SIG-M5 treated with dmso at 0.1 percent for 504 hours (cell line): ENCODE results near the gene WDR83.
A peak's percentile ranks its signal among the peaks of the same experiment; 100 is the strongest.
"Not testable (repeated sequence)": the region's sequence is repeated elsewhere in the genome, so short reads cannot be mapped to it uniquely, and the experiment has no call there.

ENCODE experiments used
- DNase-seq: peaks from one replicate; lab custom pipeline; 2025; ENCODE audit not compliant: unreplicated experiment; lab: John Stamatoyannopoulos, UW

The WDR83 gene

GRCh38 chr19:12666265-12667048 is at the start of gene WDR83, which contains the start of gene MAN2B1:
Gene WDR83 (plus strand): TSS chr19:12666807. CDS start chr19:12669791, 2,984 bp downstream.
Gene MAN2B1 (minus strand): TSS chr19:12666742. CDS start chr19:12666701, 41 bp downstream.
- DNase-seq, result peak; percentile 67

- DNase-seq, result no peak
Measured at GRCh38 chr19:12617646-12618045, 49.0 kb upstream of the WDR83 start.

GRCh38 chr19:12621253-12622024 is 45.2 kb upstream of the WDR83 start:
- not testable (repeated sequence) for DNase-seq

GRCh38 chr19:12623361-12624031 is 43.1 kb upstream of the WDR83 start:
- DNase-seq, result no peak

DNA sequence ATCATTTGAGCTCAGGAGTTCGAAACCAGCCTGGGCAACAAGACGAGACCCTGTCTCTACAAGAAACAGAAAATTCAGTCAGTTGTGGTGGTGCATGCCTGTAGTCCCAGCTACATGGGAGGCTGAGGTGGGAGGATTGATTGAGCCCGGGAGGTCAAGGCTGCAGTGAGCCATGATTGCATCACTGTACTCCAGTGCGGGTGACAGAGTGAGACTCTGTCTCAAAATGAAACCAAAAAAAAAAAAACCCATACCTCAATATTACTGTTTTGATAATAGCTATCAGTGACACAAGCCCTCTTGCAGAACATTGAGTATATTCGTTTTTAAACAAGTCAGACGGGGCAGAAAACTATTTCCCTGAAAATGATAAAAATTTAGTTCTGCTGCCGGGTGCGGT is 39.6 kb upstream of the WDR83 start:
- no peak for DNase-seq

- no peak for DNase-seq
Measured at GRCh38 chr19:12628040-12629022, 38.3 kb upstream of the WDR83 start.

GRCh38 chr19:12629215-12629614 is 37.4 kb upstream of the WDR83 start:
- DNase-seq, result no peak

- no peak for DNase-seq
Measured at GRCh38 chr19:12636631-12637030, 30.0 kb upstream of the WDR83 start.

GRCh38 chr19:12638611-12639182 is 27.9 kb upstream of the WDR83 start:
- no peak for DNase-seq

DNA sequence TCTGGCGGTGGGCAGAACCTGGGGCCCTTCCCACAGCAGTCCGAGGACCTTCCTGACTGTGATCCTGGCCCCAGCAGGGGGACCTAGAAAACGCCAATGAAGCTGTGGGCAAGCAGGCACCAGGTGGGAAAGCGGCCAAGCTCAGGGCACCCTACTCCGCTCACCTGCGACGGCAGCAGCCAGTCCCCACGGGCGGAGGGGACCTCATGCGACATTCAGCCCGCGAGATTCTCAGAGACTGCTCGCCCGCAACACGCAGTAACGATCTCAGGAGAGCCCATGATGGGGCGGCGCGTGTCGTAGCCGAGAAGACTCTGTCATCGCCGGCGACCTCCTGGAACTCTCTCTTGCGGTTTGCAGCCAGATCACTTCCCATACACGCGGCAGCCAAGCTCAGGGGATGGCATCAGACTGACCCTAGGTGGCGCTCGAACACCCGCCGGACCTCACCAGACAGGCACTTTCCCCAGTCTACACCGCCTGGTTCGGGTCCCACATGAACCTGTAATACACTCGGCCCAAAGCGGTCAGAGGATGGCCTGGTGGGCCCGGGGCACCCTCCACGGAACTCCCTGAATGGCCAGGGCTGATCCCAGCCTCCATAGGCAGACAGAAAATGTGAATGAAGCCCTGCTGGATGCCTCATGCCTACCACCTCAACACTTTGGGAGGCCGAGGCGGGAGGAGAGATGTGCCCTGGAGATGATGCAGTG is 26.6 kb upstream of the WDR83 start:
- no peak for DNase-seq

DNA sequence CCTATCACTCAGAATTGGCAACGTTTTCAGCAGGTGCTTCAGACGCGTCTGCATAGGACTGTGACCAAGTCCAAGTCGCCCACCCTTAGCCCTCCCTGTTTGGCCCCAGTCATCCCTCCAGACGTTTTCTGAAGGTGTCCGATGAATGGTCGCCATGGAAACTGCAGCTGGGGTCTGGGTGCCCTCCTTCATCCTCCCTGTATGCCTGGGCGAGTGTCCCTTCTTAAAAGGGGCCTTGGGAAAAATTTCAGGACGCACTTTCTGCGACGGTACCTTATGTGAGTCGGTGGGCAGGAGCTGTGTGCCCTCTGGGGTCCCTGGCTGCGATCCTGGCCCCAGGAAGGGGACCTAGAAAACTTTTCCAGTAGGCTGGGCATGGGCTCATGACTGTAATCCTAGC is 25.2 kb upstream of the WDR83 start:
- DNase-seq, result no peak

GRCh38 chr19:12642506-12642905 is 24.1 kb upstream of the WDR83 start:
- DNase-seq, result no peak

DNA sequence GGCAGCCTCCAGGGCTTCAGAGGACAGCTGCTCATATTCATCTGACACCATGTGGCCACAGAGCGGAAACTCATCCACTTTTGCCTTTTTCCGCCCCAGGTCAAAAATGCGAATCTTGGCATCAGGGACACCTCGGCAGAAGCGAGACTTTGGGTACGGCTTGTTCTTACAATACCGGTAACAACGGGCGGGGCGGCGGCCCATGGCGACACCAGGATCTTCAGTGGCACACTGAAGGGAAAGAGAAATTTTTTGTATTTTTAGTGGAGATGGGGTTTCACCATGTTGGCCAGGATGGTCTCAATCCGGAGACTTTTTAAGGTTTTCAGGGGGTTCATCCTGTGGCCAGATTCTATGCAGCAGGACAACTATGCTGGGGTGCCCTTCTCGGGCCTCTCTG is 22.9 kb upstream of the WDR83 start:
- not testable (repeated sequence) for DNase-seq

DNA sequence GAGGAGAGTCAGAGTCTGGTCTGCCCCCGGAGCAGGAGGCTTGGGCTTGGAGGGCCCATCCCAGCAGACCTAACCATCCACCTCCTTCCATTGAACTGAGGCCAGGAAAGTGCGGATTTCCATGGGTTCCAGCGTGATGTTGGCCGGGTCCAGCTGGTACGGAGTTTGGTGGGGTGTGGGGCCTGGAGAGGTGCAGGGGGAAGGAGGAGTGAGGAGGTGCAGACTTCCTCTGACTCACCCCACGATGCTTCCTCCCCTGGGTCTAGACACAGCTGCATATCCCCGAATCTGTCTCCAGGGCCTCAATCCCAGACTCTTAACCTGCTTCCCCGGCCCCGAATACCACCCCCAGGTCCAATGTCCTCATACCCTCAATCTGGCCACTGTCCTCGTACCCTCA is 20.1 kb upstream of the WDR83 start:
- no peak for DNase-seq

GRCh38 chr19:12647047-12647446 is 19.6 kb upstream of the WDR83 start:
- no peak for DNase-seq

DNA sequence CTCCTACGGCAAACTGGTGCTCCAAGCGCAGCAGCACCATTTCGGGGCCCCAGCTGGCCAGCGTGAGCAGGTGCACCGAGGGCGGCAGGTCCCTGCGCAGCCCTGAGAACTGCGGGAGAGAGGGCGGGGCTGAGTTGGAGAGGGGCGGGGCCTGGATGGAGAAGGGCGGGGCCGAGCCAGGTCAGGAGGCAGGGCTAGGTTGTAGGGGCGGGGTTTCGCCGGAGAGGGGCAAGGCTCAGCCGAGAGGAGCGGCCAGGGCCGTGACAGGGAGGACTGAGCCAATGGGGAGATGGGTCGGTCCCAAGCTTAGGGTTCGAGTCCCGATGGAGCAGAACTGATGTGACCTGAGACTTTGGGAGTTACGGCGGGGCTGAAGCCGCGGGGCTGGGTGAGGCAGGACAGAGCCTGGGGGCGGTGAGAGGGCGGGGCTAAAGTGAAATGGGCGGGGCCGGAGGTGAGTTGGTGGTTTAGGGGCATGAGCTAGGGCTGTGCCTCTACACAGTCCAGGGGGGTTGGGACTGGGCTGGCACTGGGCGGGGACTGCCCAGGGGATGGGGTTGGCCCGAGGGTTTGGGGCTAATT is 19.0 kb upstream of the WDR83 start:
- no peak for DNase-seq

- no peak for DNase-seq
Measured at GRCh38 chr19:12648088-12648487, 18.5 kb upstream of the WDR83 start.

GRCh38 chr19:12649941-12650340 is 16.7 kb upstream of the WDR83 start:
- DNase-seq, result no peak

DNA sequence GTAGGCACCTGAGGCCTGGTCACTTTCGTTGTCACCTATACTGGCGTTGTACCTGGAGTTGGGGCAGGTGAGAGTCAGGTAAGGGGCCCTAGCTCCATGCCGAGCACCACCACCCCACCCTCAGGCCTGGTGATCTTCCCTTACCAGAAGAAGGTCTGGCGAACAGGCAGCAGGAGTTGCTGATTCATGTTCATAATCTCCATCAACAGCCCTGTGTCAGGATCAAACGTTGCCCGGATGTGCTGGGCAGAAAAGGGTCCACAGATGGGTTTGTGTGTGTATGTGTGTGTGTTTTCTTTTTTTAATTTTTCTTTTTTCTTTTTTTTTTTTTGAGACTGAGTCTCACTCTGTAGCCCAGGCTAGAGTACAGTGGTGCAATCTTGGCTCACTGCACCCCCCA is 14.4 kb upstream of the WDR83 start:
- no peak for DNase-seq
